Measurements from ENCODE around the gene SMNDC1. TPM values are rescaled to one million over a fixed set of nuclear protein-coding genes. Genes with fewer than 3 reads are reported as not detected.

Gene SMNDC1
- total and polyA plus RNA-seq, 2 of the 4 experiments (the other 2 are of a cell fraction) = 3.9 to 15.1 TPM

- Histone ChIP-seq H4K20me1 (ENCODE audit: insufficient read depth, low read length) (no peaks in the 10 kb centered on the region), H3K4ac (ENCODE audit: low read depth, low read length) (no peak overlapping the region), H2AK9ac (replicated peaks; ENCODE audit: low read depth, low read length, poor library complexity) (no peak overlapping the region), H3K23ac (ENCODE audit: low read depth, low read length) (no peak overlapping the region), H3K4me1 (ENCODE audit: control insufficient read depth, insufficient read depth, low read length) (no peaks in the 10 kb centered on the region; the same call in 1 of the 2 replicates), H3K79me1 (ENCODE audit: low read depth in 1 of 2, low read length in 2 of 2) (no peaks in the 10 kb centered on the region), H4K5ac (ENCODE audit: low read depth, low read length) (no peak overlapping the region), H3K9me3 (ENCODE audit: control insufficient read depth, insufficient read depth, low read length) (no peaks in the 10 kb centered on the region), H2BK120ac (ENCODE audit: low read depth, low read length) (no peak overlapping the region), H3K56ac (ENCODE audit: extremely low read depth, insufficient read depth, low read length) (no peak overlapping the region), H3K9ac (ENCODE audit: low read depth, low read length) (no peak overlapping the region), H3K9me1 (ENCODE audit: insufficient read depth, low read length) (no peaks in the 10 kb centered on the region), H4K91ac (ENCODE audit: insufficient read depth, low read depth, low read length) (no peak overlapping the region), H4K8ac (ENCODE audit: low read depth in 2 of 2, low read length in 2 of 2) (no peak overlapping the region), H3K4me3 (ENCODE audit: insufficient read depth, low read depth, low read length) (no peak overlapping the region), H3K14ac (replicated peaks; ENCODE audit: low read depth, low read length) (no peak overlapping the region), H2BK15ac (ENCODE audit: low read depth, low read length) (no peak overlapping the region), H3K36me3 (ENCODE audit: control insufficient read depth, insufficient read depth, low read length) (no peaks in the 10 kb centered on the region), H2AFZ (replicated peaks; ENCODE audit: low read length, poor library complexity) (no peak overlapping the region), H3K18ac (ENCODE audit: low read depth, low read length) (no peak overlapping the region), H3K27me3 (ENCODE audit: control insufficient read depth, insufficient read depth, low read length) (no peaks in the 10 kb centered on the region), H3K4me2 (ENCODE audit: low read depth, low read length) (no peak overlapping the region), H2BK20ac (ENCODE audit: low read depth, low read length) (no peak overlapping the region), H2BK5ac (ENCODE audit: low read depth, low read length, poor library complexity, severe bottlenecking) (no peak overlapping the region), H2AK5ac (ENCODE audit: low read depth, low read length) (no peak overlapping the region), H3K27ac (ENCODE audit: insufficient read depth, low read length) (no peak overlapping the region)
- ChIA-PET POLR2A (ENCODE audit: unreplicated experiment) (no interaction called here), CTCF (no interaction called here)
- in situ Hi-C loops (cut with MboI; ENCODE audit: low sequenced_read_pairs) = no loop called here
- TF ChIP-seq CEBPB (IDR thresholded peaks at IDR 0.05; ENCODE audit: low read depth, low read length) (no peak), MXI1 (IDR thresholded peaks at IDR 0.05; ENCODE audit: borderline replicate concordance, low read depth, low read length) (no peak), USF2 (IDR thresholded peaks at IDR 0.05; ENCODE audit: low read depth, low read length) (no peak), MAZ (IDR thresholded peaks at IDR 0.05; ENCODE audit: borderline replicate concordance, low read depth, low read length) (no peak), BHLHE40 (IDR thresholded peaks at IDR 0.05; ENCODE audit: low read depth, low read length) (no peak), MAFK (IDR thresholded peaks at IDR 0.05; ENCODE audit: low read depth, low read length) (no peak), RAD21 (IDR thresholded peaks at IDR 0.05; ENCODE audit: low read length) (no peak), FOS (IDR thresholded peaks at IDR 0.05; ENCODE audit: low read depth, low read length) (no peak), SMC3 (IDR thresholded peaks at IDR 0.05; ENCODE audit: low read depth, low read length) (no peak)
- no TSS peak for BruUV-seq (replicated peaks)
- DNase-seq = no peak
- dilution Hi-C loops (cut with HindIII; ENCODE audit: low sequenced_read_pairs, unreplicated experiment) = no loop called here
- ATAC-seq (ENCODE audit: low read depth) = no peak
- intact Hi-C loops (cut with micrococcal nuclease) = no loop called here
Observed at GRCh38 chr10:110268442-110268841, 36.3 kb downstream of the SMNDC1 start.
